ENCODE results near the gene HCRTR1.
"Not testable (repeated sequence)": the region's sequence is repeated elsewhere in the genome, so short reads cannot be mapped to it uniquely, and the experiment has no call there.

Gene HCRTR1

DNA sequence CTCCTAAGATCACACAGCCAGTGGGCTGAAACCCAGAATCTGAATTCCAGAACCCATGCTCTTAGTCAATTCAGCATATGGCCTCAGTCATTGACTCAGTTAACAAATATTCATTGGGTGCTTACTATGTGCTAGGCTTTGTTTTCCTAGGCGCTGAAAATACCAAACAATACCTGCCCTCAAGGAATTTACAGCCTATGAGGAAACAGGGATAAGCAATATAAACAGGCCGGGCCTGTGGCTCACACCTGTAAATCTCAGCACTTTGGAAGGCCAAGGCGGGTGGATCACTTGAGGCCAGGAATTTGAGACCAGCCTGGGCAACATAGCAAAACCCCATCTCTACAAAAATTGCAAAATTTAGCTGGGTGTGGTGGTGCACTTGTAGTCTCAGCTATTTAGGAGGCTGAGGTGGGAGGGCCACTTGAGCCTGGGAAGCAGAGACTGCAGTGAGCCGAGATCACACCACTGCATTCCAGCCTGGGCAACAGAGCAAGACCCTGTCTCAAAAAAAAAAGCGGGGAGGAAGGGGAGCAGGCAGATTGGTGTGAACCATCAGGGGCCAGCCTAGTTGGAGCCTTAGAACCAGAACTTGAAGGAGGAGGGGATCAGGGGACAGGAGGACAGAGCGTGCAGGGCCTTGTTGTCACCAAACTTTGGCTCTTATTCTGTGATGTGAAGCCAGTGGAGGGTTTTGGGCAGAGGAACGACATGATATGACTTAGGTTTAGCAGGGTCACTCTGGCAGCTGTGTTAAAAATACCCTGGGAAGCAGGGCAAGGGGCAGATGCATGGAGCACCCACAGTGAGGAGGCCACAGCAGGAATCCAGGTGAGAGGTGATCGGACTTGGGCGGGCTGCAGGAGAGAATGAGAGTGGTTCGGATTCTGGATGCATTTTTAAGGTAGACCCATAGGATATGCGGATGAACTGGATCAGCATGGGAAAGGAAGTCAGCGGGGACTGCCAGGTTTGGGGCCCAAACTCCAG lies 35.4 kb upstream of the HCRTR1 start:
- DNase-seq, result no peak

- DNase-seq, result no peak
Observed at GRCh38 chr1:31583082-31583994, 34.2 kb upstream of the HCRTR1 start.

DNA sequence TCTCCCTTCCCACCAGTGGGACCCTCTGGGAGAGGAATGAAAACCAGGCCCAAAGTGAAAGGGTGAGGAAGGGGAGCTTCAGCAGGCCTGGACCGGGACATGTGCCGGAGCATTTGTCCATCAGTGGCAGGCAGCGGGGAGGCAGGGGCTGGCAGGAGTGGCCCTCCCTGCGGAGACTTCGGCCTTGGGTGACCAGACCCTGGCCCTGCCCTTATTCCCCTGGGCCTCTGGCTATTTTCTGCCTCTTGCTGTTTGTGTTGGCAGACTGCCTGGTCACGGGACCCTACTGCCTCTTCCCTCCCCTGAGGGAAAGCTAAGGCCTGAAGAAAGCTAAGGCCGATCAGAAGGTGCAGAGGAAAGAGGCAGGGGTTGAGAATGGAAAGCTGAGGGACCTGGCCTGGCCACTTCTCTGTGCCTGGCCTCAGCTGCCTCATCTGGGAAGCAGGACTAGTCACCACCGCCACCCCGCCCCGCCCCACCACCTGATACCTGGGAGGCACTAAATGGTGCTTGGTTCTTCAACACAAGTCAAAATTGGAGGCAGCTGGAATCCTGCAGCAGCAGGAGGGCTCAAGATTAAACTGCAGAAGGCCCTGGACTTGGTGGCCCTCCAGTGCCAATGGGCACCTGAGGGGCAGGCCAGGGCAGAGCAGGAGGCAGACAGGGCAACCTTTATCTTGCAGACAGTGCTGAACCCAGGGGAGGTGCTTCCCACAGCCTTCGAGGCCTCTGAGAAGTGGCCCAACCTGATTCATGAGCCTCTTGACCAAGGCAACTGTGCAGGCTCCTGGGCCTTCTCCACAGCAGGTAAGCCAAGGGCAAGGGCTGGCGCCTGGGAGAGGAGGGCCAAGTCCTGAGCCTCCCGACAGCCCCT lies 33.3 kb upstream of the HCRTR1 start:
- DNase-seq, result peak; percentile 66

DNA sequence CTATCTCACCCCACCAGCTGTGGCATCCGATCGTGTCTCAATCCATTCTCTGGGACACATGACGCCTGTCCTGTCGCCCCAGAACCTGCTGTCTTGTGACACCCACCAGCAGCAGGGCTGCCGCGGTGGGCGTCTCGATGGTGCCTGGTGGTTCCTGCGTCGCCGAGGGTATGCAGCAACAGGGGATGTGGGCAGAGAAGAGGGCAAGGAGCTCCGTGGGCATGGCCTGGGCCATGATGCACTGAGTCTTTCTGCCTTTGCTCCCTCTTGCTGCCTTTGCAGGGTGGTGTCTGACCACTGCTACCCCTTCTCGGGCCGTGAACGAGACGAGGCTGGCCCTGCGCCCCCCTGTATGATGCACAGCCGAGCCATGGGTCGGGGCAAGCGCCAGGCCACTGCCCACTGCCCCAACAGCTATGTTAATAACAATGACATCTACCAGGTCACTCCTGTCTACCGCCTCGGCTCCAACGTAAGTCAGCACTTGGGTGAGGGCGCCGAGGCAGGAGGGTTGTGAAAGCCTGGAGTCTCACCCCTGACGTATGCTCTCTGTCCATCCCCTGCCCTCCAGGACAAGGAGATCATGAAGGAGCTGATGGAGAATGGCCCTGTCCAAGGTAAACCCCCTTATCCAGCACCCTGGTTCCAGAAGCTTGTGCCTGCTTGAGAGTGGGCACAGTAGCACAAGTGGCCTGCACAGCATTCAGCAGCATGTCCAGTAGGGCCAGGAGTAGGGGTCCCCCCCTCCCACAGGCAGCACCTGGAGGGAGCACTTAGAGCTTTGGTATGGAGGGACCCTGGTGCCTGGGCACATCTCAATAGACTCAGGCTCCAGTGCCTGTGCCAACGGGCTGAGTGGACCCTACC lies 32.4 kb upstream of the HCRTR1 start:
- DNase-seq, result no peak

GRCh38 chr1:31585736-31586365 lies 31.6 kb upstream of the HCRTR1 start:
- DNase-seq, result no peak

GRCh38 chr1:31586376-31587327 lies 30.8 kb upstream of the HCRTR1 start:
- no peak for DNase-seq

- not testable (repeated sequence) for DNase-seq
Observed at GRCh38 chr1:31587328-31587699, 30.2 kb upstream of the HCRTR1 start.

DNA sequence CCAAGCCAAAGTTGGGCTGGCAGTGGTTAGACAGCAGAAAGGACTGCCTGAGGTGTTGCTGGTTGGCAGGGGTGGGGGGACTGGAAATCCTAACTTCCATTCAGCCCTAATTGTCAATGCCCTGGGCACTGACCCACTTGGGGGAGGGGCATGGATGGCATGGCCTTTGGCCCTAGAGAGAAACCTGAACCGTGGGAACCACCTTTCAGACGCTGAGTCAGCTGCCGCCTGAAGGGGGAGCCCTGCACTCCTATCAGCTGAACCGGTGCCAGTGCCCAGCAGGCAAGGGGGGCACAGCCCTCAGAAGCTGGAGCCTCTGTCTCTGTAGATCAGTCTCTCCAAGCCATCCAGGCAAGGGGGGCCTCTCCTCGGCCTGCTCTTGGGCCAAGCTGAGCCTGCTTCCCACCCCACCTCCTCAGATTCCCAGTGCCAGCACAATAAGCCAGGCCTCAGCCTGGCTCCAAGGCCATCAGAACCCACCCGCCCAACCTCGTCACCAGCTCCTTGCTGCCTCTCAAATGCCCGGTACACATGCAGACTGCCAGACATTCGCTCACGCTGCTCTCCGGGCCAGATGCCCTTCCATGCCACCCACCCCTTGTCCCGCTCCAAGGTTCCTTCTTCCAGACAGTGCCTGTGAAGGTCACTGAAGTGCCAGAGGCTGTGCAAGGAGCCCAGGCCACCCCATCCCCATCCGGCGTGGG lies 29.6 kb upstream of the HCRTR1 start:
- no peak for DNase-seq

DNA sequence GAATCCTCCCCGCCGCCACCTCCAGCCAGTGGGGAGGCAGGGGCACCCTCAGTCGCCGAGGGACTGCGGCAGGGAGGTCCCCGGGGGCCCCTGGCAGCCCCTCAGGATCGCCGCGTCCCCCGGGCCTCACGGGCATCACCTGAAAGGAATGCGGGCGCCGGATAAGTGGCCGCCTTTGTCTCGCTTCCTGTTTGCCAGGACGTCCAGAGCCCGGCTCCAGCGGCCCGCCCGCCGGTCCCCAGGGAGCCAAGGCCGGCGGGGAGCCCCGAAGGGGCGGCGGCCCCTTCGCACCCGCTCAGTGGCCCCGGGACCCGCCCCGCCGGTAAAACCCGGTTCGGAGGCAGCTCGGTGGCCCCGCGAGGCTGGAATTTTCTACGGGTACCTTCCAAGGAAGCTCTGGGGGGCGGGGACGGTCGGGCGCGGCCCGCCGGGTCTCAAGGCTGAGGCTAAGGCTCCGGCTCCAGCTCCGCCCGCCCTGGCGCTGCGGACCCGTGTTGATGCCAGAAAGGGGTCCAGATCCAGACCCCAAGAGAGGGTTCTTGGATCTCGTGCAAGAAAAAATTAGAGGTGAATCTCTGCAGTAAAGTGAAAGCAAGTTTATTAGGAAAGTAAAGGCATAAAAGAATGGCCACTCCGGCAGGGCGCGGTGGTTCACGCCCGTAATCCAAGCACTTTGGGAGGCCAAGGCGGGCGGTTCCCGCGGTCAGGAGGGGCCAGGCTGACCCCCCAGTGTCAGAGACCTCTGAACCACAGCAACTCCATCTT lies 28.6 kb upstream of the HCRTR1 start:
- no peak for DNase-seq

GRCh38 chr1:31591425-31592093 lies 25.9 kb upstream of the HCRTR1 start:
- no peak for DNase-seq

DNA sequence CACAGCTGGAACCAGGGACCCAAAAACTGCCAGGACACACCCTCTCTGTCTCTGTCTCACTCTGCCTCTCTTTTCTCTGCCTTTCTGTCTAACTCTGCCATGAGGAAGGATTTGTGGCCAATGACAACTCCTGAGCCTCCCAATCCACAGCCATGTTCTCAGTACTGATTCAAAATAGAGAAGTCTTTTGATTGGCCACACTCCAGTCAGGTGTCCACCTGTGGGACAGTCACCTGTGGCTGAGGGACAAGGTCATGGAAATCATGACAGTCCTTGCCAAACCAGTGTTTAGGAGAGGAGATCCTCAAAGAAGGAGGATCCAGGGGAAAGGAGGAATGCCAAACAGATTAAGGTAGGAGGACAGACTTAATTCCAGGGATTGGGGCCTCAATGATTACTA lies 25.4 kb upstream of the HCRTR1 start:
- no peak for DNase-seq

DNA sequence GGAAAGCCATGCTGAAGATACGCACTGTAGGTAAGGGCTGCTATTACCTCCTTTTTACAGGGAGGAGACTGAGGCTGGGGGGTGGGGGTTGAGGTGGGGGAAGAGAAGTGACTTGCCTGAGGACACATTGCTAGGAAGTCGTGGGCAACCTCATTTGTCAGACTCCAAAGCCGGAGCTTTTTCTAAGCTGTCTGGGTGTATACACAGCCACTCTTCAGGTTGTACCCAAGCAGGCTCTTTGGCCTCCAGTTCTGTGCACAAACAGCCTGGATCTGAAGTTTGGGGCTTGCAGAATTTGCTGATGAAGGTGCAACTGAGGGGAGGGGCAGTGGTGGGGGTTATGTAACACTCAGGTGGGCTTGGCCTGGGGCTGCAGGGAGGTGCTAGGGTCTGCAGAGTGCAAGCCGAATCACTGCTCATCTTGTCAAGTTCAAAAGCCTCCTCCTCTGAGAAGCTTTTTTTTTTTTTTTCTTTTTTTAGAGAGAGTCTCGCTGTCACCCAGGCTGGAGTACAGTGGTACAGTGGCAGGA lies 24.3 kb upstream of the HCRTR1 start:
- no peak for DNase-seq

GRCh38 chr1:31593770-31594632 lies 23.5 kb upstream of the HCRTR1 start:
- peak; percentile 74 for DNase-seq

- no peak for DNase-seq
Observed at GRCh38 chr1:31595836-31596736, 21.4 kb upstream of the HCRTR1 start.

GRCh38 chr1:31596737-31597097 lies 20.8 kb upstream of the HCRTR1 start:
- DNase-seq, result no peak

DNA sequence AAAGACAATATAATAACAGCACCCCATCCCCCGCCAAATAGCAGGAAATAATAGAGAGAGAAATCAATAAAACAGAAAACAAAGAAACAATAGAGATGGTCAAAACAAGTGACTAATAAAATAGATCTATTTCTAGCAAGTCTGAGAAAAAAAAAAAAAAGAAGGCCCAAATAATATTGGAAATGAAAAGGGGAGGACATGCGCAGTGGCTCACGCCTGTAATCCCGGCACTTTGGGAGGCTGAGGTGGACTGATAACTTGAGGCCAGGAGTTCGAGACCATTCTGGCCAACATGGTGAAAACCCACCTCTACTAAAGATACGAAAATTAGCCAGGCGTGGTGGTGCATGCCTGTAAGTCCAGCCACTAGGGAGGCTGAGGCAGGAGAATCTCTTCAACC lies 18.5 kb upstream of the HCRTR1 start:
- DNase-seq, result no peak
